Tibial artery (tissue), 4 donors: Measurements from ENCODE around the gene ROBO4.

Experiments
- DNase-seq, 2 donors: peaks; one replicate each; pipeline ENCODE4 v3.0.0-alpha.2; 2019
- H3K27ac ChIP-seq, 2 donors: fragments of 200-600 bp; sonication (generic) in 1 of 2; 1 replicate in 1 of 2; 2 replicates in 1 of 2; pipeline ENCODE4 v1.5.1; 2018 to 2019; ENCODE audit warnings: mild to moderate bottlenecking in 1 of 2
- H3K27me3 ChIP-seq, 2 donors: fragments of 200-600 bp; sonication (generic) in 1 of 2; one replicate each; pipeline versions ENCODE4 v1.5.1 to v1.6.0; 2016 to 2019
- H3K36me3 ChIP-seq, 3 donors: fragments of 200-600 bp; sonication (generic) in 2 of 3; one replicate each; pipeline ENCODE4 v1.5.1; 2016 to 2019; ENCODE audit warnings: mild to moderate bottlenecking in 2 of 3
- H3K4me1 ChIP-seq, 4 donors: fragments of 200-600 bp; sonication (generic) in 2 of 4; 1 replicate in 3 of 4; 2 replicates in 1 of 4; pipeline ENCODE4 v1.5.1; 2016 to 2019
- H3K4me3 ChIP-seq, 2 donors: fragments of 200-600 bp; sonication (generic) in 1 of 2; 1 replicate in 1 of 2; 2 replicates in 1 of 2; pipeline ENCODE4 v1.5.1; 2018 to 2019; ENCODE audit warnings: mild to moderate bottlenecking in 2 of 2
- H3K9me3 ChIP-seq, 3 donors: fragments of 200-600 bp; sonication (generic) in 1 of 3; one replicate each; pipeline ENCODE4 v1.5.1; 2016 to 2019
- CTCF ChIP-seq, 2 experiments: fragments of 200-600 bp in 1 of 2; fragments of 450-650 bp in 1 of 2; IDR thresholded peaks; one replicate each; pipeline ENCODE4 v1.5.1; 2017 to 2019; ENCODE audit warnings: antibody characterized with exemption in 2 of 2, mild to moderate bottlenecking in 1 of 2, moderate library complexity in 1 of 2
- intact Hi-C: fragments of 100-400 bp; cut with DNase I; formaldehyde crosslinking; loops from one replicate; pipeline ENCODE4 v1.15.0; 2023; ENCODE audit warnings: low total_unique reads

ROBO4 gene

GRCh38 chr11:124942466-124943253, 45.0 kb upstream of the ROBO4 start:
- H3K27ac ChIP-seq, result no peak overlapping the region
- no peaks in the 10 kb centered on the region for H3K36me3 ChIP-seq
- intact Hi-C loops, result no loop called here
- no peak for DNase-seq
- no peak overlapping the region for H3K4me3 ChIP-seq
- TF ChIP-seq CTCF (IDR thresholded peaks at IDR 0.05), result no peak
- no peaks in the 10 kb centered on the region for H3K9me3 ChIP-seq
- H3K27me3 ChIP-seq, result peaks cover 0 to 6% of the 10 kb centered on the region in 2 donors
- no peaks in the 10 kb centered on the region for H3K4me1 ChIP-seq

GRCh38 chr11:124941703-124942102, 44.0 kb upstream of the ROBO4 start:
- Histone ChIP-seq H3K36me3 (no peaks in the 10 kb centered on the region), H3K27ac (no peak overlapping the region), H3K27me3 (peaks cover 0 to 4% of the 10 kb centered on the region in 2 donors), H3K4me3 (no peak overlapping the region), H3K4me1 (no peaks in the 10 kb centered on the region), H3K9me3 (no peaks in the 10 kb centered on the region)
- no peak for TF ChIP-seq CTCF (IDR thresholded peaks at IDR 0.05)
- intact Hi-C loops, result no loop called here
- no peak for DNase-seq

GRCh38 chr11:124938970-124939369, 41.3 kb upstream of the ROBO4 start:
- no peak overlapping the region for H3K27ac ChIP-seq
- DNase-seq, result no peak

GRCh38 chr11:124938206-124938765, 40.6 kb upstream of the ROBO4 start:
- H3K27ac ChIP-seq, result no peak overlapping the region
- no peak for DNase-seq

More at GRCh38 chr11:124938970-124939369, 41.3 kb upstream of the ROBO4 start:
- no peaks in the 10 kb centered on the region for H3K4me1 ChIP-seq
- no peaks in the 10 kb centered on the region for H3K36me3 ChIP-seq
- no peak overlapping the region for H3K4me3 ChIP-seq
- no peaks in the 10 kb centered on the region for H3K9me3 ChIP-seq
- intact Hi-C loops, result no loop called here
- no peak for TF ChIP-seq CTCF (IDR thresholded peaks at IDR 0.05)
- H3K27me3 ChIP-seq, result peaks cover 0 to 23% of the 10 kb centered on the region in 2 donors

GRCh38 chr11:124937336-124937935, 39.8 kb upstream of the ROBO4 start:
- TF ChIP-seq CTCF (IDR thresholded peaks at IDR 0.05), result no peak
- Histone ChIP-seq H3K4me3 (no peak overlapping the region), H3K27me3 (peaks cover 0 to 23% of the 10 kb centered on the region in 2 donors), H3K9me3 (no peaks in the 10 kb centered on the region), H3K4me1 (no peaks in the 10 kb centered on the region), H3K36me3 (no peaks in the 10 kb centered on the region), H3K27ac (no peak overlapping the region)
- intact Hi-C loops, result no loop called here
- no peak for DNase-seq

More at GRCh38 chr11:124938206-124938765, 40.6 kb upstream of the ROBO4 start:
- H3K9me3 ChIP-seq, result no peaks in the 10 kb centered on the region
- H3K4me1 ChIP-seq, result no peaks in the 10 kb centered on the region
- H3K27me3 ChIP-seq, result peaks cover 0 to 23% of the 10 kb centered on the region in 2 donors
- H3K4me3 ChIP-seq, result no peak overlapping the region
- H3K36me3 ChIP-seq, result no peaks in the 10 kb centered on the region
- TF ChIP-seq CTCF (IDR thresholded peaks at IDR 0.05), result no peak
- intact Hi-C loops, result no loop called here
